ENCODE results near the gene GCK. TPM values are rescaled to one million over a fixed set of nuclear protein-coding genes. Genes with fewer than 3 reads are reported as not detected.

The GCK gene
- polyA plus RNA-seq (2013) = 0.34 and 0.35 TPM in 2 replicates

GRCh38 chr7:44189286-44189992, at the start of gene GCK:
TSS of gene GCK (minus strand) at chr7:44189439. CDS start at chr7:44188953, 486 bp downstream.
- Histone ChIP-seq H2AK5ac (ENCODE audit: low read length) (no peak within 1 kb of the TSS), H3K18ac (ENCODE audit: low read length) (no peak within 1 kb of the TSS), H2BK5ac (ENCODE audit: low read depth, low read length, poor library complexity) (no peak within 1 kb of the TSS), H3K36me3 (ENCODE audit: control insufficient read depth in 1 of 2, insufficient read depth in 2 of 2, low read length in 2 of 2) (no peaks in the 10 kb centered on the region), H3K27ac (ENCODE audit: low read depth, low read length) (no peak within 1 kb of the TSS), H3K9ac (ENCODE audit: low read length) (no peak within 1 kb of the TSS), H3K79me2 (ENCODE audit: control insufficient read depth, insufficient read depth, low read length, poor library complexity) (no peaks in the 10 kb centered on the region), H4K8ac (ENCODE audit: low read depth, low read length) (no peak within 1 kb of the TSS), H3K4ac (ENCODE audit: low read depth, low read length) (no peak within 1 kb of the TSS), H4K91ac (ENCODE audit: low read depth, low read length) (no peak within 1 kb of the TSS), H2AFZ (ENCODE audit: insufficient read depth, low read length, poor library complexity) (no peak within 1 kb of the TSS), H4K12ac (ENCODE audit: low read depth, low read length) (no peak within 1 kb of the TSS), H3K9me3 (ENCODE audit: insufficient read depth, low read depth, low read length) (no peaks in the 10 kb centered on the region), H3K4me1 (ENCODE audit: control insufficient read depth in 1 of 2, insufficient read depth in 2 of 2, low read length in 2 of 2) (peaks cover 0 to under 1% of the 10 kb centered on the region in 2 experiments), H3K27me3 (ENCODE audit: insufficient read depth, low read length) (no peaks in the 10 kb centered on the region), H3K4me2 (ENCODE audit: low read length) (no peak within 1 kb of the TSS), H3K23ac (ENCODE audit: low read length) (no peak within 1 kb of the TSS), H2BK120ac (ENCODE audit: insufficient read depth, low read length, poor library complexity) (no peak within 1 kb of the TSS), H2BK12ac (ENCODE audit: low read length) (no peak within 1 kb of the TSS), H3K79me1 (ENCODE audit: low read length) (no peaks in the 10 kb centered on the region), H3K14ac (ENCODE audit: low read length) (no peak within 1 kb of the TSS), H3K4me3 (ENCODE audit: low read depth, low read length) (no peak within 1 kb of the TSS)
- no CpG with 5 or more reads among the region's 11 CpGs for WGBS (ENCODE audit: extremely low coverage, insufficient coverage, insufficient read length)
- no peak for DNase-seq

GRCh38 chr7:44238116-44238695, 49.0 kb upstream of the GCK start:
- DNase-seq = no peak
- H2AK5ac ChIP-seq (ENCODE audit: low read length) = no peak overlapping the region
- no peak overlapping the region for H3K23ac ChIP-seq (ENCODE audit: low read length)
- no peak overlapping the region for H2BK5ac ChIP-seq (ENCODE audit: low read depth, low read length, poor library complexity)
- no peak overlapping the region for H2BK12ac ChIP-seq (ENCODE audit: low read length)
- no peak overlapping the region for H3K4ac ChIP-seq (ENCODE audit: low read depth, low read length)
- no peak overlapping the region for H3K4me2 ChIP-seq (ENCODE audit: low read length)
- H3K18ac ChIP-seq (ENCODE audit: low read length) = no peak overlapping the region
- no peaks in the 10 kb centered on the region for H3K79me2 ChIP-seq (ENCODE audit: control insufficient read depth, insufficient read depth, low read length, poor library complexity)
- H4K8ac ChIP-seq (ENCODE audit: low read depth, low read length) = no peak overlapping the region
- H3K4me1 ChIP-seq (ENCODE audit: control insufficient read depth in 1 of 2, insufficient read depth in 2 of 2, low read length in 2 of 2) = no peaks in the 10 kb centered on the region
- no peaks in the 10 kb centered on the region for H3K9me3 ChIP-seq (ENCODE audit: insufficient read depth, low read depth, low read length)
- no peaks in the 10 kb centered on the region for H3K79me1 ChIP-seq (ENCODE audit: low read length)
- H3K27ac ChIP-seq (ENCODE audit: low read depth, low read length) = no peak overlapping the region
- H2BK120ac ChIP-seq (ENCODE audit: insufficient read depth, low read length, poor library complexity) = no peak overlapping the region
- H3K36me3 ChIP-seq (ENCODE audit: control insufficient read depth in 1 of 2, insufficient read depth in 2 of 2, low read length in 2 of 2) = no peaks in the 10 kb centered on the region
- WGBS (ENCODE audit: extremely low coverage, insufficient coverage, insufficient read length) = no CpG with 5 or more reads among the region's 17 CpGs
- no peak overlapping the region for H3K9ac ChIP-seq (ENCODE audit: low read length)
- no peak overlapping the region for H4K12ac ChIP-seq (ENCODE audit: low read depth, low read length)
- H2AFZ ChIP-seq (ENCODE audit: insufficient read depth, low read length, poor library complexity) = no peak overlapping the region
- H3K14ac ChIP-seq (ENCODE audit: low read length) = no peak overlapping the region
- no peaks in the 10 kb centered on the region for H3K27me3 ChIP-seq (ENCODE audit: insufficient read depth, low read length)
- H4K91ac ChIP-seq (ENCODE audit: low read depth, low read length) = no peak overlapping the region
- no peak overlapping the region for H3K4me3 ChIP-seq (ENCODE audit: low read depth, low read length)

- H3K14ac ChIP-seq (ENCODE audit: low read length) = no peak overlapping the region
- H3K4me3 ChIP-seq (ENCODE audit: low read depth, low read length) = no peak overlapping the region
- H3K79me1 ChIP-seq (ENCODE audit: low read length) = no peaks in the 10 kb centered on the region
- H3K4me2 ChIP-seq (ENCODE audit: low read length) = no peak overlapping the region
- H3K79me2 ChIP-seq (ENCODE audit: control insufficient read depth, insufficient read depth, low read length, poor library complexity) = no peaks in the 10 kb centered on the region
- H3K4me1 ChIP-seq (ENCODE audit: control insufficient read depth in 1 of 2, insufficient read depth in 2 of 2, low read length in 2 of 2) = no peaks in the 10 kb centered on the region
- H3K36me3 ChIP-seq (ENCODE audit: control insufficient read depth in 1 of 2, insufficient read depth in 2 of 2, low read length in 2 of 2) = no peaks in the 10 kb centered on the region
- no peak overlapping the region for H3K4ac ChIP-seq (ENCODE audit: low read depth, low read length)
- no peak overlapping the region for H3K27ac ChIP-seq (ENCODE audit: low read depth, low read length)
- no CpG with 5 or more reads among the region's 10 CpGs for WGBS (ENCODE audit: extremely low coverage, insufficient coverage, insufficient read length)
- H3K18ac ChIP-seq (ENCODE audit: low read length) = no peak overlapping the region
- H3K23ac ChIP-seq (ENCODE audit: low read length) = no peak overlapping the region
- no peak overlapping the region for H2BK120ac ChIP-seq (ENCODE audit: insufficient read depth, low read length, poor library complexity)
- no peak overlapping the region for H3K9ac ChIP-seq (ENCODE audit: low read length)
- DNase-seq = no peak
- no peak overlapping the region for H4K91ac ChIP-seq (ENCODE audit: low read depth, low read length)
- no peak overlapping the region for H2AFZ ChIP-seq (ENCODE audit: insufficient read depth, low read length, poor library complexity)
- H4K12ac ChIP-seq (ENCODE audit: low read depth, low read length) = no peak overlapping the region
- H3K9me3 ChIP-seq (ENCODE audit: insufficient read depth, low read depth, low read length) = no peaks in the 10 kb centered on the region
- no peak overlapping the region for H4K8ac ChIP-seq (ENCODE audit: low read depth, low read length)
- no peaks in the 10 kb centered on the region for H3K27me3 ChIP-seq (ENCODE audit: insufficient read depth, low read length)
- H2BK5ac ChIP-seq (ENCODE audit: low read depth, low read length, poor library complexity) = no peak overlapping the region
- no peak overlapping the region for H2AK5ac ChIP-seq (ENCODE audit: low read length)
- no peak overlapping the region for H2BK12ac ChIP-seq (ENCODE audit: low read length)
These were observed 48.5 kb upstream of the GCK start for GRCh38 chr7:44237696-44238095.

GRCh38 chr7:44236333-44236728, 47.1 kb upstream of the GCK start:
- no peak for DNase-seq
- WGBS (ENCODE audit: extremely low coverage, insufficient coverage, insufficient read length) = no CpG with 5 or more reads among the region's 4 CpGs

More at GRCh38 chr7:44236333-44236728, 47.1 kb upstream of the GCK start:
- no peak overlapping the region for H3K14ac ChIP-seq (ENCODE audit: low read length)
- H3K4me1 ChIP-seq (ENCODE audit: control insufficient read depth in 1 of 2, insufficient read depth in 2 of 2, low read length in 2 of 2) = no peaks in the 10 kb centered on the region
- H3K4me2 ChIP-seq (ENCODE audit: low read length) = no peak overlapping the region
- no peaks in the 10 kb centered on the region for H3K27me3 ChIP-seq (ENCODE audit: insufficient read depth, low read length)
- no peak overlapping the region for H3K18ac ChIP-seq (ENCODE audit: low read length)
- H3K27ac ChIP-seq (ENCODE audit: low read depth, low read length) = no peak overlapping the region
- no peaks in the 10 kb centered on the region for H3K79me2 ChIP-seq (ENCODE audit: control insufficient read depth, insufficient read depth, low read length, poor library complexity)
- no peak overlapping the region for H3K23ac ChIP-seq (ENCODE audit: low read length)
- no peak overlapping the region for H3K4ac ChIP-seq (ENCODE audit: low read depth, low read length)
- no peak overlapping the region for H2AFZ ChIP-seq (ENCODE audit: insufficient read depth, low read length, poor library complexity)
- H4K12ac ChIP-seq (ENCODE audit: low read depth, low read length) = no peak overlapping the region
- H3K4me3 ChIP-seq (ENCODE audit: low read depth, low read length) = no peak overlapping the region
- H2BK120ac ChIP-seq (ENCODE audit: insufficient read depth, low read length, poor library complexity) = no peak overlapping the region
- H2BK5ac ChIP-seq (ENCODE audit: low read depth, low read length, poor library complexity) = no peak overlapping the region
- H3K9ac ChIP-seq (ENCODE audit: low read length) = no peak overlapping the region
- H3K36me3 ChIP-seq (ENCODE audit: control insufficient read depth in 1 of 2, insufficient read depth in 2 of 2, low read length in 2 of 2) = no peaks in the 10 kb centered on the region
- no peak overlapping the region for H2BK12ac ChIP-seq (ENCODE audit: low read length)
- H3K9me3 ChIP-seq (ENCODE audit: insufficient read depth, low read depth, low read length) = no peaks in the 10 kb centered on the region
- H4K91ac ChIP-seq (ENCODE audit: low read depth, low read length) = no peak overlapping the region
- no peak overlapping the region for H4K8ac ChIP-seq (ENCODE audit: low read depth, low read length)
- H3K79me1 ChIP-seq (ENCODE audit: low read length) = no peaks in the 10 kb centered on the region
- no peak overlapping the region for H2AK5ac ChIP-seq (ENCODE audit: low read length)

Measured in trophoblast cell (in vitro differentiated cells and primary cell).